Mucosa of stomach (tissue), 1 donor: ENCODE measurements around the gene CRISPLD2.

Experiments
- H3K27me3 ChIP-seq: one replicate; pipeline ENCODE4 v1.7.0; 2013; ENCODE audit warnings: mild to moderate bottlenecking, low read length; ENCODE audit not compliant: control insufficient read depth, insufficient read depth
- H3K36me3 ChIP-seq: one replicate; pipeline ENCODE4 v1.7.0; 2013; ENCODE audit warnings: low read length; ENCODE audit not compliant: control insufficient read depth, insufficient read depth
- H3K4me1 ChIP-seq: one replicate; pipeline ENCODE4 v1.7.0; 2013; ENCODE audit warnings: mild to moderate bottlenecking, low read length; ENCODE audit not compliant: control insufficient read depth, insufficient read depth
- H3K4me3 ChIP-seq: one replicate; pipeline ENCODE4 v1.7.0; 2013; ENCODE audit warnings: low read length
- H3K9ac ChIP-seq: one replicate; pipeline ENCODE4 v1.7.0; 2013; ENCODE audit warnings: mild to moderate bottlenecking, low read length, moderate library complexity
- H3K9me3 ChIP-seq: one replicate; pipeline ENCODE4 v1.7.0; 2013; ENCODE audit warnings: mild to moderate bottlenecking, low read length, moderate library complexity; ENCODE audit not compliant: control insufficient read depth
- donor health status: Pancreatic carcinoma.

Gene CRISPLD2

DNA sequence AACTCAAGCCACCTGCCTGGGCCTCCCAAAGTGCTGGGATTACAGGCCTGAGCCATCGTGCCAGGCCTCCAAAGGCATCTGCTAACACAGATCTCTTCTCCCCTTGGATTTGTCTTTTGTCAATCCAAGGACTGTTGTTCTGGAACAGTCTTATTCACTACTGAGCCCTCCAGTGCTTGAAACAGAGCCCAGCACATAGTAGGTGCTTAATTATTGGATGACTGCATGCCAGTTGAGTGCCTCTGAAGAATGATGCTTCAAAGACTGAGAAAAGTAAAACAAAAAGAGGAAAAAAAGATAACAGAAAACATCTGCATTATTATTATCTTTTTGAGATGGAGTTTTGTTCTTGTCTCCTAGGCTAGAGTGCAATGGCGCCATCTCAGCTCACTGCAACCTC is 1.7 kb upstream of the CRISPLD2 start:
- peaks cover 22% of the 10 kb centered on the region for H3K4me1 ChIP-seq
- H3K9ac ChIP-seq, result no peak overlapping the region
- peaks cover 10% of the 10 kb centered on the region for H3K27me3 ChIP-seq
- no peaks in the 10 kb centered on the region for H3K9me3 ChIP-seq
- H3K36me3 ChIP-seq, result no peaks in the 10 kb centered on the region
- no peak overlapping the region for H3K4me3 ChIP-seq

DNA sequence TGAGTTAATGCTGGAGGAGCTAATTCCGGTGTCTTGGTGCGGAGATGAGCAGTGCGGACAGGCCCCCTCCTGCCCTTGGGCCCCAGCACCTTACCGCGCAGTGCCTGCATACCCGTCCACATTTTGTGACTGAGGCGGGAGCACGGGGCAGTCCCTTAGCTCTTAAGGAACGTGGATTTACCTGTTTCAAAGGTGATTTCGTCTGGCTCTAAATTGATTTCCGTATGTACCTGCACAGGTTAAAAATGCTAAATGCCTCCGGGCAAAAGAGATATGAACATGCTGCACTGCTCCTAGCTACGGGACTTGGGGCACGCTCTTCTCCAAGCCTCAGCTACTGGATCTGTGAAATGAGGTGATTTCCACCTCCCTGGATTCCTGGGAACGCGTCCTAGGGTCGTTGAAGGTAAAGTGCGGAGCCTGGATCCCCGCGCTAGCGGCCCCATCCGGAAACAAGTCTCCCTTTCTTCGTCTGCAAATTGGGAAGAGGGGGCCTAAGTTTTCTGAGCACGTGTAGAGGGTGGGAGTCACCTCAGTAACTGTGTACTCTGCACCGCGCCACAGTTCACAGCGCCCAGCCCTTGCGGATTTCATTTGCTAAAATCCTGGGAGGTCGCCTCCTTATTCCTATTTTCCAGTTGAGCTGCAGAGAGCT is 669 bp upstream of the CRISPLD2 start:
- peaks cover 10% of the 10 kb centered on the region for H3K27me3 ChIP-seq
- peaks cover 22% of the 10 kb centered on the region for H3K4me1 ChIP-seq
- H3K36me3 ChIP-seq, result no peaks in the 10 kb centered on the region
- no peaks in the 10 kb centered on the region for H3K9me3 ChIP-seq
- no peak overlapping the region for H3K4me3 ChIP-seq
- no peak overlapping the region for H3K9ac ChIP-seq

GRCh38 chr16:84820305-84820684 is 510 bp downstream of the CRISPLD2 start:
- Histone ChIP-seq H3K36me3 (no peaks in the 10 kb centered on the region), H3K4me3 (peak overlapping the region; percentile 42), H3K9ac (peak overlapping the region; percentile 63), H3K9me3 (no peaks in the 10 kb centered on the region), H3K27me3 (peaks cover 10% of the 10 kb centered on the region), H3K4me1 (peaks cover 22% of the 10 kb centered on the region)

- Histone ChIP-seq H3K27me3 (peaks cover 10% of the 10 kb centered on the region), H3K4me3 (peak overlapping the region; percentile 42), H3K9me3 (no peaks in the 10 kb centered on the region), H3K36me3 (no peaks in the 10 kb centered on the region), H3K4me1 (peaks cover 22% of the 10 kb centered on the region), H3K9ac (peak overlapping the region; percentile 63)
Measured at GRCh38 chr16:84820771-84821170, 986 bp downstream of the CRISPLD2 start.

GRCh38 chr16:84821179-84821578 is 1.4 kb downstream of the CRISPLD2 start:
- H3K4me1 ChIP-seq, result peaks cover 22% of the 10 kb centered on the region
- H3K4me3 ChIP-seq, result peak overlapping the region; percentile 42
- H3K9ac ChIP-seq, result peak overlapping the region; percentile 63

DNA sequence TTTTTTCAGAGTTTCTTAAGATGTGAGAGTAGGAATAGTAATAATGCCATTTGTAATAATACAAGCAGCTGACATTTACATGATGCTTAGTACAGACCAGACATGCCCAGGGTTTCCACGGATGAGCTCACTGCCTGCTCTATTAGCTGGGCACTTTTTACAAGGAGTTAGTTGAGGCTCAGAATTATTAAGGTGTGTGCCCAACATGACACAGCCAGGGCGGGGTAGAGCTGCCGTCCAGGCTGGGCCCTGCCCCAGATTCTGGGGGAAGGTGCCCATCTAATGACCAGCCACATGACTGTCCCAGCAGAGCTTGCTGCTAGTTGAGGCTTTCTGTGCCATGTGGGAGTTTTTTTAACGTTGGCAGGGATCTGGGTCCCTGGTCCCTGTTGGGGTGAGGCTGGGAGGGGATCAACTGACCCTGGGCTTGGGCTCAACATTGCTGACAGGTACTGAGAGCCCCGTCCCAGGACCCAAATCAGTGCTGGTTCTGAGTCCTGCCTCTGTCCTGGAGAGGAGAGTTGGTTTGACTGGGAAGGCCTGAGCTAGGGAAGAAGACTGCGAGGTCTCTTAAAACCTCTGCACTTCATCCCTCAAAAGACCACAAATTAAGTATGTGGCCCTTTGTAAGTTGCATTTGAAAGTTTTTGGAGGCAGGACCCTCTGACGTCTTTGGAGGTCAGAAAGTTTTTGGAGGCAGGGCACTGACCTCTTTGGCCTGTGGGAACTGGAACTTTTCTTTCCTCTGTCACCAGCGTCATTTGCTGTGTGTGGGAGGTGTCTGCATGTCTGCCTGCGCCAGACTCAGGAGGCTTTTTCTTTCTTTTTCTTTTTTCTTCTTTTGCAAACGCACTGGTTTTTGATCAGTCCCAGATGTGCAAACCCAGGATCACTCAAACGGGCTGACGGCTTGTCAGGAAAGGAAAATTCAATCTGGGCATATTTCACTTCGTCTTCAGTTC is 2.2 kb downstream of the CRISPLD2 start:
- H3K36me3 ChIP-seq, result no peaks in the 10 kb centered on the region
- peak overlapping the region; percentile 63 for H3K9ac ChIP-seq
- H3K4me1 ChIP-seq, result peaks cover 22% of the 10 kb centered on the region
- no peaks in the 10 kb centered on the region for H3K9me3 ChIP-seq
- no peak overlapping the region for H3K4me3 ChIP-seq
- peaks cover 10% of the 10 kb centered on the region for H3K27me3 ChIP-seq

More at GRCh38 chr16:84821179-84821578, 1.4 kb downstream of the CRISPLD2 start:
- no peaks in the 10 kb centered on the region for H3K9me3 ChIP-seq
- peaks cover 10% of the 10 kb centered on the region for H3K27me3 ChIP-seq
- no peaks in the 10 kb centered on the region for H3K36me3 ChIP-seq

DNA sequence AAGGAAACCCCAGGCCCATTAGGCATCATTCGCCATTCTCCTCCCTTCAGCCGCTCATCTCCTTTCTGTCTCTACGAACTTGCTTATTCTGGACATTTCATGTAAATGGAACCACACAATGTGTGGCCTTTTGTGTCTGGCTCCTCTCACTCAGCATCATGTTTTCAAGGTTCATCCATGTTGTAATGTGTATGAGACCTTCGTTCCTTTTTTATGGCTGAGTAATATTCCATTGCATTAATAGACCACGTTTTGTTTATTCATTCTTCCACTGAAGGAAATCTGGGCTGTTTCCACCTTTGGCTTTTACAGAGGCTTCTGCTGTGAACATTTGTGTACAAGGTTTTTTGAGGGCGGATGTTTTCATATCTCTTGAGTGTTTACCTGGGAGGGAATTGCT is 3.2 kb downstream of the CRISPLD2 start:
- no peaks in the 10 kb centered on the region for H3K36me3 ChIP-seq
- peaks cover 23% of the 10 kb centered on the region for H3K4me1 ChIP-seq
- H3K9me3 ChIP-seq, result no peaks in the 10 kb centered on the region
- H3K4me3 ChIP-seq, result no peak overlapping the region
- H3K27me3 ChIP-seq, result peaks cover 10% of the 10 kb centered on the region
- no peak overlapping the region for H3K9ac ChIP-seq

- Histone ChIP-seq H3K4me3 (no peak overlapping the region), H3K36me3 (no peaks in the 10 kb centered on the region), H3K9ac (no peak overlapping the region), H3K27me3 (peaks cover 10% of the 10 kb centered on the region), H3K9me3 (no peaks in the 10 kb centered on the region), H3K4me1 (peaks cover 28% of the 10 kb centered on the region)
Measured at GRCh38 chr16:84823484-84823883, 3.7 kb downstream of the CRISPLD2 start.

DNA sequence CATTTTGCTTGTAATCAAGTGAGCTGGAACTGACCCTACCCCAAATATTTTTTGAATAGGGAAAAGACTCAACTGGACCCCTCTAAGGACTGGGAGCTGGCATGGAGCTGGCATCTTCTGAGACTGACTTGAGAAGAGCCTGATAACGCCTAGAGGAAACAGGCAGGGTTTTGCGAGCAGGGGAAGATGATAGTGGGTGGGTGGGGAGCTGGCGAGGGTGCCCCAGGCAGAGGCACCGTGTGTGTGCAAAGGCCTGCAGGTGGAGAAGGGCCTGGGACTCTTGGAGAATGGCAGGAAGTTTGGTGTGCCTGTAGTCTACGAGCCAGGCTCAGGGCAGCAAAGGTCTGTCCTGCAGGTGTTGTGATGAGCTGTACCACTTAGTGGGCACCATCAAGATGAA is 4.1 kb downstream of the CRISPLD2 start:
- no peaks in the 10 kb centered on the region for H3K36me3 ChIP-seq
- peaks cover 28% of the 10 kb centered on the region for H3K4me1 ChIP-seq

DNA sequence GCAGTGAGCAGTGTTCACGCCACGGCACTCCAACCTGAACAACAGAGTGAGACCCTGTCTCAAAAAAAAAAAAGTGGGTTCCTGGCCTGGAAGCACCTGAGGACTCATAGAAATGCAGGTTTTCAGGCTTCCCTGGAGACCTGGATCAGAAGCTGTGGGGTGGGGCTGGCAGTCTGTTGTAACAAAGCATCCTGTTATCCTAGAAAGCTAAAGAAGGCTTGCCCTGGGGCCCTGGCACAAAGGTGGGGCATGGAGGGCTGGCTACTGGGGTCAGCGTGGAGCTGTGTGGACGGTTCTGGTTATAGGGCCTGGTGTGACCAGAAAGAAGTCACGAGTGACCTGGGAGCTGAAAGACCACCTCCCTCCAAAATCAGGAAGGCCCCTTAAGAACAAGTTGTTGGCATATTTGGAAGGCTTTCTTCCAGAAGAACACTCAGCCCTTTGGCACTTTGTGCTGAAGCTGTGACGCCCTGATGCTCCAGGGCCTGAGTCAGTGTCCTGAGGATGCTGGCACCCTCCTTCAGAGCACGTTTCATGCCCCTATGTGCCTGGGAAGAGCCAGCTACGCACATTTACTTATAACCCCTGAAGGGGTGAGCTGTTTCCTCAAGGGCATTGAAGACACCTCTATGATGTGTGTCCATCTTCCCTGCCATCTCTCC is 6.2 kb downstream of the CRISPLD2 start:
- Histone ChIP-seq H3K4me3 (no peak overlapping the region), H3K4me1 (peaks cover 16% of the 10 kb centered on the region), H3K36me3 (no peaks in the 10 kb centered on the region)

More for the DNA sequence above, 4.1 kb downstream of the CRISPLD2 start:
- Histone ChIP-seq H3K9ac (peak overlapping the region; percentile 39), H3K27me3 (peaks cover 10% of the 10 kb centered on the region), H3K4me3 (no peak overlapping the region), H3K9me3 (no peaks in the 10 kb centered on the region)

DNA sequence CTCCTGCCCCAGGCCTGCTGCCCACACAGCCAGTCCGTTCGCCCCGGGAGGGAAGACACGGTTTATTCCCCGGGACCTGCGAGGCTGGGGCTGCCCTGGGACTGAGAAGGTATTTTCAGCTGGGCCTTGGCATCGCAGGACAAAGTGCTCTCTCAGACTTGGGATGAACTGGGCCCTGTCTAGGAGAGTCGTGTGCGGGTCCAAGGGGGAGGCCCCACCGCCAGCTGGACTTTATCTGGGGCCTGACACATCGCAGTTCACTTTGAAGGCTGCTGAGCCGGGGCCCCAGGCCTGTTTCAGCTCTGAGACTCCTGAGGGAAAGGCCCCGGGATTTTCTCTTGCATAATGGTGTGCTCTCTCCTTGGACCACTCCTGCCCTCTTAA is 6.8 kb downstream of the CRISPLD2 start:
- Histone ChIP-seq H3K36me3 (no peaks in the 10 kb centered on the region), H3K9me3 (no peaks in the 10 kb centered on the region), H3K4me1 (peaks cover 11% of the 10 kb centered on the region), H3K9ac (peak overlapping the region; percentile 10), H3K4me3 (no peak overlapping the region), H3K27me3 (no peaks in the 10 kb centered on the region)

More for the DNA sequence above, 6.2 kb downstream of the CRISPLD2 start:
- Histone ChIP-seq H3K27me3 (peaks cover under 1% of the 10 kb centered on the region), H3K9me3 (no peaks in the 10 kb centered on the region), H3K9ac (peak overlapping the region; percentile 10)

DNA sequence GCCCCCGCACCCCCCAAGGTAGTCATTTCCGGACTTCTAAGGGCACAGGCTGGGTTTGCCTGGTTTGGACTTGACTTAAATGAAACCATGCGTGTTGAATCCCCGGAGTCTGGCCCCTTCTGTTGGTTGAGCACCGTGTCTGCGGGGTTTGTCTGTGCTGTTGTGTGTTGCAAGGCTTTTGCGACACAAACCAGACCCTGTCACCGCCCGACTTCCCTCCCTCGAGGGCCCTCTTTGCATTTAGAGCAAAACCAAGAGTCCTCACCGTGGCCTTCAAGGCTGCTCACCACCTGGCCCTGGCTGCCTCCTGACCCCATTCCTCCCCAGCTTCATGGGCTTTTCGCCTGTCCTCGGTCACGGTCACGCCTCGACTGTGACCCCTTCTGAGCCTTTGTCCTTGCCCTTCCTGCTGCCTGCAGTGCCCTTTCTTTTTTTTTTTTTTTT is 7.4 kb downstream of the CRISPLD2 start:
- Histone ChIP-seq H3K4me1 (peaks cover 6% of the 10 kb centered on the region), H3K36me3 (no peaks in the 10 kb centered on the region), H3K9ac (no peak overlapping the region), H3K4me3 (no peak overlapping the region), H3K9me3 (no peaks in the 10 kb centered on the region), H3K27me3 (no peaks in the 10 kb centered on the region)
